Measurements from ENCODE around the gene MYBPH. TPM values are rescaled to one million over a fixed set of nuclear protein-coding genes. Genes with fewer than 3 reads are reported as not detected.

MYBPH gene
- total RNA-seq, 2 donors from 2014 or later, result not detected

DNA sequence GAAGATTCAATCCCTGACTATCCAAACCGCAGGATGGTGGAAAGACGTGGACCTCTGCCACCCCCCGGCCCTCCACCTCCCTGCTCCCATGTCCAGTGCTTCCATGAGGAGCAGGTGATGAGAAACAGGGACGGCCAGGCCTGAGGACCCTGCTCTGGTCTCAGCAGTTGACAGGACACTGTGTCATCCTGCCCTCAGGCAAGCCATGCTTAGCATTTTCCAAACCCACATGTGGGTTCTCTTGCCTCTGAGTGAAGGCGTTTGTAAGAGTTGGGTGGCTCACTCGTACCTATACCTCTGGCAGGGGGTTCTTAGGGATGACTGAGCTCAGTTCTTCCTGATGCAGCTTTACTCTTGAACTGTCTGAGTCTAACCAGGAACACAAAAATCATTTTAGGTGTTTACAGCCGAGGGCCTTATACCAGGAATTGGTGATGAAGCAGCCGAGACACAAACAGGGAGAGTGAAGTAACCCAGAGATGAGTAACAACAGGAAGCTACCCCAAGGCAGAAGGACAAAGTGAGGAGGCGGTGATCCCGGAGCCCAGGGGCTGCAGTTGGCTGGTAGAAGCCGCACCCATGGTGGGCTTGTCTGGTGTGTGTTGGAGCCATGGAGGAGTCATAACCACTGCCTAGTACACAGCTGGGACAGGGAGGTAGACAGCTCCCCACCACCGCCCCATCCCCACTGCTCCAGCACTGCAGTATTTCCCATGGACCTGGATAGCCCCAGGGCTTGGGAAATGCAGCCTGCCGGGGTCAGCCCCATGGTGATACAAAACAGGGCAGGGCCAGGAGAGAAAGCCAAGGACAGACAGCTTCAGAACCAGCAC, 21.4 kb downstream of the MYBPH start:
- peak; percentile 59 for DNase-seq

GRCh38 chr1:203153051-203153988, 22.3 kb downstream of the MYBPH start:
- Histone ChIP-seq H3K27ac (ENCODE audit: low read depth, low read length) (no peak overlapping the region), H3K9me3 (ENCODE audit: control insufficient read depth, low read length) (peaks cover 6% of the 10 kb centered on the region), H3K27me3 (ENCODE audit: control insufficient read depth, insufficient read depth, low read length, poor library complexity, severe bottlenecking) (no peaks in the 10 kb centered on the region), H3K36me3 (ENCODE audit: control insufficient read depth, insufficient read depth, low read length) (no peaks in the 10 kb centered on the region), H3K4me3 (ENCODE audit: low read length) (no peak overlapping the region), H3K4me1 (ENCODE audit: control insufficient read depth, insufficient read depth, low read length) (peaks cover 19% of the 10 kb centered on the region), H3K9ac (ENCODE audit: extremely low read depth, low read length, poor library complexity, severe bottlenecking) (no peak overlapping the region)
- Mint-ChIP-seq H3K4me1 (peaks cover 59% of the 10 kb centered on the region), H3K4me3 (no peak overlapping the region), H3K9me3 (no peaks in the 10 kb centered on the region), H3K36me3 (ENCODE audit: low read depth) (no peaks in the 10 kb centered on the region), H3K27ac (peak overlapping the region; percentile 88), H3K27me3 (ENCODE audit: insufficient read depth) (no peaks in the 10 kb centered on the region)
- WGBS, 2 experiments (ENCODE audit: insufficient coverage in 1 of 2, insufficient read length in 1 of 2), result 60 to 72% methylated on average over 4 to 9 of the region's 9 CpGs
- peak; percentile 72 for DNase-seq
- no peak for TF ChIP-seq CTCF (conservative IDR thresholded peaks at IDR 0.05)

More for the DNA sequence above, 21.4 kb downstream of the MYBPH start:
- Histone ChIP-seq H3K27ac (ENCODE audit: low read depth, low read length) (no peak overlapping the region), H3K36me3 (ENCODE audit: control insufficient read depth, insufficient read depth, low read length) (no peaks in the 10 kb centered on the region), H3K9me3 (ENCODE audit: control insufficient read depth, low read length) (peaks cover 9% of the 10 kb centered on the region), H3K4me1 (ENCODE audit: control insufficient read depth, insufficient read depth, low read length) (peaks cover 19% of the 10 kb centered on the region), H3K4me3 (ENCODE audit: low read length) (no peak overlapping the region), H3K9ac (ENCODE audit: extremely low read depth, low read length, poor library complexity, severe bottlenecking) (no peak overlapping the region), H3K27me3 (ENCODE audit: control insufficient read depth, insufficient read depth, low read length, poor library complexity, severe bottlenecking) (no peaks in the 10 kb centered on the region)
- Mint-ChIP-seq H3K4me1 (peaks cover 57% of the 10 kb centered on the region), H3K4me3 (no peak overlapping the region), H3K27ac (no peak overlapping the region), H3K9me3 (no peaks in the 10 kb centered on the region), H3K36me3 (ENCODE audit: low read depth) (no peaks in the 10 kb centered on the region), H3K27me3 (ENCODE audit: insufficient read depth) (peaks cover 4% of the 10 kb centered on the region)
- WGBS, 2 experiments (ENCODE audit: insufficient coverage in 1 of 2, insufficient read length in 1 of 2), result 84 to 85% methylated on average over 6 to 13 of the region's 13 CpGs
- TF ChIP-seq CTCF (conservative IDR thresholded peaks at IDR 0.05), result no peak

- H3K4me1 Mint-ChIP-seq, result peaks cover 61% of the 10 kb centered on the region
- TF ChIP-seq CTCF (conservative IDR thresholded peaks at IDR 0.05), result no peak
- no peaks in the 10 kb centered on the region for H3K9me3 ChIP-seq (ENCODE audit: control insufficient read depth, low read length)
- peak overlapping the region; percentile 70 for H3K27ac ChIP-seq (ENCODE audit: low read depth, low read length)
- no peaks in the 10 kb centered on the region for H3K27me3 ChIP-seq (ENCODE audit: control insufficient read depth, insufficient read depth, low read length, poor library complexity, severe bottlenecking)
- no peak overlapping the region for H3K9ac ChIP-seq (ENCODE audit: extremely low read depth, low read length, poor library complexity, severe bottlenecking)
- peak overlapping the region; percentile 88 for H3K27ac Mint-ChIP-seq
- peaks cover 19% of the 10 kb centered on the region for H3K4me1 ChIP-seq (ENCODE audit: control insufficient read depth, insufficient read depth, low read length)
- H3K4me3 Mint-ChIP-seq, result no peak overlapping the region
- H3K4me3 ChIP-seq (ENCODE audit: low read length), result no peak overlapping the region
- H3K27me3 Mint-ChIP-seq (ENCODE audit: insufficient read depth), result no peaks in the 10 kb centered on the region
- no peaks in the 10 kb centered on the region for H3K36me3 ChIP-seq (ENCODE audit: control insufficient read depth, insufficient read depth, low read length)
- H3K9me3 Mint-ChIP-seq, result no peaks in the 10 kb centered on the region
- 40 to 42% methylated on average over 3 to 10 of the region's 10 CpGs for WGBS, 2 experiments (ENCODE audit: insufficient coverage in 1 of 2, insufficient read length in 1 of 2)
- DNase-seq, result peak; percentile 91
- no peaks in the 10 kb centered on the region for H3K36me3 Mint-ChIP-seq (ENCODE audit: low read depth)
These were observed 23.2 kb downstream of the MYBPH start for GRCh38 chr1:203152158-203153034.

All from endodermal cell (in vitro differentiated cells).